CD4-positive, alpha-beta T cell treated with Interleukin-4 for 1 hour (primary cell): ENCODE results near the gene ABHD12.
"Not testable (repeated sequence)": the region's sequence is repeated elsewhere in the genome, so short reads cannot be mapped to it uniquely, and the experiment has no call there.

ENCODE experiments used
- DNase-seq, 2 donors: peaks; one replicate each; pipeline ENCODE4 v3.0.0-alpha.2; 2020 to 2022

Gene ABHD12

GRCh38 chr20:25275813-25276532 is 114.7 kb downstream of the ABHD12 start:
- no peak for DNase-seq

GRCh38 chr20:25274891-25275812 is 115.5 kb downstream of the ABHD12 start:
- DNase-seq, result peak in 1 of 2 donors; percentile 8

GRCh38 chr20:25274481-25274880 is 116.2 kb downstream of the ABHD12 start:
- DNase-seq, result peak in 1 of 2 donors; percentile 4

- peak in 1 of 2 donors; percentile 3 for DNase-seq
These were observed 116.9 kb downstream of the ABHD12 start for GRCh38 chr20:25273541-25274358.

GRCh38 chr20:25273046-25273445 is 117.6 kb downstream of the ABHD12 start:
- DNase-seq, result peak in 1 of 2 donors; percentile 10

- DNase-seq, result peak in 1 of 2 donors; percentile 2
These were observed 118.2 kb downstream of the ABHD12 start for GRCh38 chr20:25272223-25273000.

- peak in 1 of 2 donors; percentile 7 for DNase-seq
These were observed 119.0 kb downstream of the ABHD12 start for GRCh38 chr20:25271486-25272222.

- DNase-seq, result peak in 1 of 2 donors; percentile 7
These were observed 119.8 kb downstream of the ABHD12 start for GRCh38 chr20:25270829-25271251.

GRCh38 chr20:25269833-25270170 is 120.8 kb downstream of the ABHD12 start:
- peak in 1 of 2 donors; percentile 1 for DNase-seq

GRCh38 chr20:25269057-25269832 is 121.4 kb downstream of the ABHD12 start:
- peak in 1 of 2 donors; percentile 10 for DNase-seq

- DNase-seq, result not testable (repeated sequence)
These were observed 129.7 kb downstream of the ABHD12 start for GRCh38 chr20:25260770-25261437.

GRCh38 chr20:25259788-25260254 is 130.8 kb downstream of the ABHD12 start:
- no peak for DNase-seq

GRCh38 chr20:25259358-25259757 is 131.3 kb downstream of the ABHD12 start:
- no peak for DNase-seq

- DNase-seq, result no peak
These were observed 131.8 kb downstream of the ABHD12 start for GRCh38 chr20:25258828-25259227.

GRCh38 chr20:25258476-25258805 is 132.2 kb downstream of the ABHD12 start:
- DNase-seq, result no peak

- no peak for DNase-seq
These were observed 132.7 kb downstream of the ABHD12 start for GRCh38 chr20:25257756-25258475.

GRCh38 chr20:25257130-25257529 is 133.5 kb downstream of the ABHD12 start:
- DNase-seq, result no peak

GRCh38 chr20:25256226-25256859 is 134.3 kb downstream of the ABHD12 start:
- DNase-seq, result no peak
